GM12878 (cell line): Measurements from ENCODE around the gene MGAT1. TPM values are rescaled to one million over a fixed set of nuclear protein-coding genes. Genes with fewer than 3 reads are reported as not detected.

ENCODE experiments used
- CBFB ChIP-seq: IDR thresholded peaks from 2 replicates; pipeline ENCODE4 v1.6.1; 2016; ENCODE audit warnings: antibody characterized with exemption, low read depth
- ESRRA ChIP-seq: IDR thresholded peaks from 2 replicates; pipeline ENCODE4 v1.6.1; 2012; ENCODE audit warnings: mild to moderate bottlenecking, low read length, improper control_type of control experiment
- FOS ChIP-seq: IDR thresholded peaks from 3 replicates; pipeline ENCODE4 v1.6.1; 2011; ENCODE audit warnings: borderline replicate concordance; ENCODE audit not compliant: insufficient read length; ENCODE audit errors: extremely low read depth
- HDGF ChIP-seq: fragments of 450-650 bp; IDR thresholded peaks from 2 replicates; pipeline ENCODE4 v1.6.1; 2016; ENCODE audit warnings: antibody characterized with exemption
- IRF4 ChIP-seq: IDR thresholded peaks from 2 replicates; pipeline ENCODE4 v1.6.1; 2011; ENCODE audit warnings: low read depth, low read length
- MEF2A ChIP-seq: IDR thresholded peaks from 2 replicates; pipeline ENCODE4 v1.6.1; 2011; ENCODE audit warnings: low read depth, mild to moderate bottlenecking, low read length, moderate library complexity; ENCODE audit not compliant: insufficient read depth
- MTA3 ChIP-seq: IDR thresholded peaks from 2 replicates; pipeline ENCODE4 v1.6.1; 2012; ENCODE audit warnings: low read length, inconsistent platforms, borderline replicate concordance
- MXI1 ChIP-seq: fragments of 150-350 bp; IDR thresholded peaks from 2 replicates; pipeline ENCODE4 v1.6.1; 2011; ENCODE audit warnings: low read depth, mild to moderate bottlenecking, inconsistent platforms, low read length, improper control_type of control experiment
- NFXL1 ChIP-seq: fragments of 450-650 bp; IDR thresholded peaks from 2 replicates; pipeline ENCODE4 v1.6.1; 2017; ENCODE audit warnings: antibody characterized with exemption, mild to moderate bottlenecking, borderline replicate concordance
- NR2F1 ChIP-seq: fragments of 450-650 bp; conservative IDR thresholded peaks from 2 replicates; pipeline ENCODE4 v1.6.1; 2017; ENCODE audit warnings: mild to moderate bottlenecking
- SIX5 ChIP-seq: IDR thresholded peaks from 2 replicates; pipeline ENCODE4 v1.6.1; 2011; ENCODE audit warnings: mild to moderate bottlenecking, low read depth, low read length, moderate library complexity; ENCODE audit not compliant: severe bottlenecking
- TAF1 ChIP-seq: IDR thresholded peaks from 2 replicates; pipeline ENCODE4 v1.6.1; 2011; ENCODE audit warnings: mild to moderate bottlenecking, low read depth, low read length, borderline replicate concordance
- WRNIP1 ChIP-seq: IDR thresholded peaks from 2 replicates; pipeline ENCODE4 v1.6.1; 2011; ENCODE audit warnings: low read depth, low read length, improper control_type of control experiment, borderline replicate concordance
- ZNF207 ChIP-seq: fragments of 450-650 bp; IDR thresholded peaks from 2 replicates; pipeline ENCODE4 v1.6.1; 2014; ENCODE audit warnings: antibody characterized with exemption, mild to moderate bottlenecking, borderline replicate concordance
- ZNF24 ChIP-seq: fragments of 450-650 bp; IDR thresholded peaks from 2 replicates; pipeline ENCODE4 v1.6.1; 2017; ENCODE audit warnings: antibody characterized with exemption, mild to moderate bottlenecking
- polyA plus RNA-seq, 11 experiments: library from polyadenylated mRNA; depleted of rRNA in 4 of 11; unstranded in 6 of 11; stranded (reverse) in 5 of 11; fragments of >200 nt; fragmentation: Nextera tagmentation in 4 of 11; fragmentation: Illumina TruSeq in 1 of 11; extraction: Ambion mirVana in 4 of 11; extraction: Trizol in 1 of 11; gene quantifications; 1 replicate in 1 of 11; 2 replicates in 10 of 11; pipeline versions ENCODE4 v1.2.1 to v1.2.3, GENCODE V29; 2011 to 2016; ENCODE audit warnings: inconsistent platforms in 2 of 11, missing spikeins in 2 of 11, low read depth in 1 of 11
- total RNA-seq, 4 experiments: library from RNA; depleted of rRNA in 3 of 4; stranded (reverse); fragments of >200 nt in 3 of 4; fragmentation: Illumina TruSeq in 1 of 4; extraction: Trizol in 1 of 4; gene quantifications; 2 replicates each; pipeline versions ENCODE4 v1.2.1 to v1.2.3, GENCODE V29; 2013 to 2021
- TF ChIP-seq, protein P1 (sequence below): fragments of 450-650 bp; IDR thresholded peaks from 2 replicates; pipeline ENCODE4 v1.6.1; 2017; ENCODE audit warnings: mild to moderate bottlenecking
- TF ChIP-seq, protein P2 (sequence below): IDR thresholded peaks from 2 replicates; pipeline ENCODE4 v1.6.1; 2011; ENCODE audit warnings: borderline replicate concordance, low read depth, mild to moderate bottlenecking, moderate library complexity, mixed read lengths, low read length; ENCODE audit not compliant: insufficient read depth; ENCODE audit errors: extremely low read length
- TF ChIP-seq, protein P3 (sequence below): fragments of 150-350 bp; IDR thresholded peaks from 2 replicates; pipeline ENCODE4 v1.6.1; 2016; ENCODE audit warnings: low read depth, low read length
- TF ChIP-seq, protein P4 (sequence below): fragments of 450-650 bp; IDR thresholded peaks from 2 replicates; pipeline ENCODE4 v1.6.1; 2017; ENCODE audit warnings: borderline replicate concordance
- TF ChIP-seq, protein P5 (sequence below): fragments of 450-650 bp; IDR thresholded peaks from 2 replicates; pipeline ENCODE4 v1.6.1; 2016; ENCODE audit warnings: mild to moderate bottlenecking

MGAT1 gene
- total and polyA plus RNA-seq, 10 of the 15 experiments (the other 5 are each of a cell fraction or from before 2014, with no cell fraction given): 3.1 to 88.4 (median 62.7) TPM

DNA sequence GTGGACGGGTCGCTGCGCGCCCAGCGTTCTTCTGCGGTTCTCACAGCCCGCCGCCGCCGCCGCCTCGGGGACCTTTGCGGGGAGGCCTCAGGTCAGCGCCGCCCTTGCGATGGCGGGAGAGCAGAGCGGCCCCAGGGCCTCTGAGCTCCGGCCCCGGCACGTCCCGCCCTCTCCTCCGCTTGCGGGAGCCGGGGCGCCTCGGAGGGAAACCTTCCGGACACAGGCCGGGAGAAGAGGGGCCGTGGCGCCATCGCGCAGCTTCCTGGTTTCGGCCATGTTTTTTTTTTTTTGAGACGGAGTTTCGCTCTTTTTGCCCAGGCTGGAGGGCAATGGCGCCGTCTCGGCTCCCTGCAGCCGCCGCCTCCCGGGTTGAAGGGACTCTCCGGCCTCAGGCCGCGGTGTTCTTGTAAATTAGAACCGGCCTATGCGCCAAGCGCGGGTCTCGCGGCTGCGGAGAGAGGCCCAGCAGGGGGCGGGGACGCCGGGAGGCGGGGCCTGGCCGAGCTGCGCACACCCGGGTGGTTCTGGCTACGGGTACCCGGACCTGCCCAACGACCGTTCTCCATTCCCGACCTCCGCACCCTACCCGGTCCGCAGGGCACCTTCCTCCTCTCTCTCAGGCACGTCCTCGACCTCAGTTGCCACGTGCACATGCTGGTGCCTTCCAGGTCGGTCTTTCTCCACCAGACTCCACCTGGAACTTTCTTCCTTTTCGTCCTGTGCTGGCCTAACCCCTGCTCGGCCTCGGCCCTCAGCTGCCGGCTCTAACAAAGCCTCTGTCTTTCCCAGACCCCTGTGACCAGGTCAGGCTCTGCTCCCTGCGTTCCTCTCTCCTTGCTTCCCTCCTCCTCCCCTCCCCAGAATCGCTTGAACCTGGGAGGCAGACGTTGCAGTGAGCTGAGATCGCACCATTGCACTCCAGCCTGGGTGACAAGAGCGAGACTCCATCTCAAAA lies 28.8 kb upstream of the MGAT1 start (continued):
- TF ChIP-seq SIX5 (no peak), MXI1 (peak; percentile 54; the same call in 1 of the 2 replicates), MTA3 (no peak), TAF1 (peak; percentile 80), FOS (no peak), NR2F1 (peak; percentile 74; the same call in 1 of the 2 replicates), ESRRA (no peak), HDGF (peak; percentile 75; the same call in 1 of the 2 replicates), WRNIP1 (0 out of 2 replicates have a peak, but pooled peaks have one; percentile 35), CBFB (0 out of 2 replicates have a peak, but pooled peaks have one; percentile 52), NFXL1 (no peak), ZNF207 (peak; percentile 21; the same call in 1 of the 2 replicates), ZNF24 (no peak), MEF2A (no peak), IRF4 (no peak)
- TF ChIP-seq, protein P1, sequence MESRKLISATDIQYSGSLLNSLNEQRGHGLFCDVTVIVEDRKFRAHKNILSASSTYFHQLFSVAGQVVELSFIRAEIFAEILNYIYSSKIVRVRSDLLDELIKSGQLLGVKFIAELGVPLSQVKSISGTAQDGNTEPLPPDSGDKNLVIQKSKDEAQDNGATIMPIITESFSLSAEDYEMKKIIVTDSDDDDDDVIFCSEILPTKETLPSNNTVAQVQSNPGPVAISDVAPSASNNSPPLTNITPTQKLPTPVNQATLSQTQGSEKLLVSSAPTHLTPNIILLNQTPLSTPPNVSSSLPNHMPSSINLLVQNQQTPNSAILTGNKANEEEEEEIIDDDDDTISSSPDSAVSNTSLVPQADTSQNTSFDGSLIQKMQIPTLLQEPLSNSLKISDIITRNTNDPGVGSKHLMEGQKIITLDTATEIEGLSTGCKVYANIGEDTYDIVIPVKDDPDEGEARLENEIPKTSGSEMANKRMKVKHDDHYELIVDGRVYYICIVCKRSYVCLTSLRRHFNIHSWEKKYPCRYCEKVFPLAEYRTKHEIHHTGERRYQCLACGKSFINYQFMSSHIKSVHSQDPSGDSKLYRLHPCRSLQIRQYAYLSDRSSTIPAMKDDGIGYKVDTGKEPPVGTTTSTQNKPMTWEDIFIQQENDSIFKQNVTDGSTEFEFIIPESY: no peak
- TF ChIP-seq, protein P2, sequence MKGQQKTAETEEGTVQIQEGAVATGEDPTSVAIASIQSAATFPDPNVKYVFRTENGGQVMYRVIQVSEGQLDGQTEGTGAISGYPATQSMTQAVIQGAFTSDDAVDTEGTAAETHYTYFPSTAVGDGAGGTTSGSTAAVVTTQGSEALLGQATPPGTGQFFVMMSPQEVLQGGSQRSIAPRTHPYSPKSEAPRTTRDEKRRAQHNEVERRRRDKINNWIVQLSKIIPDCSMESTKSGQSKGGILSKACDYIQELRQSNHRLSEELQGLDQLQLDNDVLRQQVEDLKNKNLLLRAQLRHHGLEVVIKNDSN: no peak
- TF ChIP-seq, protein P3, sequence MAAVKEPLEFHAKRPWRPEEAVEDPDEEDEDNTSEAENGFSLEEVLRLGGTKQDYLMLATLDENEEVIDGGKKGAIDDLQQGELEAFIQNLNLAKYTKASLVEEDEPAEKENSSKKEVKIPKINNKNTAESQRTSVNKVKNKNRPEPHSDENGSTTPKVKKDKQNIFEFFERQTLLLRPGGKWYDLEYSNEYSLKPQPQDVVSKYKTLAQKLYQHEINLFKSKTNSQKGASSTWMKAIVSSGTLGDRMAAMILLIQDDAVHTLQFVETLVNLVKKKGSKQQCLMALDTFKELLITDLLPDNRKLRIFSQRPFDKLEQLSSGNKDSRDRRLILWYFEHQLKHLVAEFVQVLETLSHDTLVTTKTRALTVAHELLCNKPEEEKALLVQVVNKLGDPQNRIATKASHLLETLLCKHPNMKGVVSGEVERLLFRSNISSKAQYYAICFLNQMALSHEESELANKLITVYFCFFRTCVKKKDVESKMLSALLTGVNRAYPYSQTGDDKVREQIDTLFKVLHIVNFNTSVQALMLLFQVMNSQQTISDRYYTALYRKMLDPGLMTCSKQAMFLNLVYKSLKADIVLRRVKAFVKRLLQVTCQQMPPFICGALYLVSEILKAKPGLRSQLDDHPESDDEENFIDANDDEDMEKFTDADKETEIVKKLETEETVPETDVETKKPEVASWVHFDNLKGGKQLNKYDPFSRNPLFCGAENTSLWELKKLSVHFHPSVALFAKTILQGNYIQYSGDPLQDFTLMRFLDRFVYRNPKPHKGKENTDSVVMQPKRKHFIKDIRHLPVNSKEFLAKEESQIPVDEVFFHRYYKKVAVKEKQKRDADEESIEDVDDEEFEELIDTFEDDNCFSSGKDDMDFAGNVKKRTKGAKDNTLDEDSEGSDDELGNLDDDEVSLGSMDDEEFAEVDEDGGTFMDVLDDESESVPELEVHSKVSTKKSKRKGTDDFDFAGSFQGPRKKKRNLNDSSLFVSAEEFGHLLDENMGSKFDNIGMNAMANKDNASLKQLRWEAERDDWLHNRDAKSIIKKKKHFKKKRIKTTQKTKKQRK: no peak
- TF ChIP-seq, protein P4, sequence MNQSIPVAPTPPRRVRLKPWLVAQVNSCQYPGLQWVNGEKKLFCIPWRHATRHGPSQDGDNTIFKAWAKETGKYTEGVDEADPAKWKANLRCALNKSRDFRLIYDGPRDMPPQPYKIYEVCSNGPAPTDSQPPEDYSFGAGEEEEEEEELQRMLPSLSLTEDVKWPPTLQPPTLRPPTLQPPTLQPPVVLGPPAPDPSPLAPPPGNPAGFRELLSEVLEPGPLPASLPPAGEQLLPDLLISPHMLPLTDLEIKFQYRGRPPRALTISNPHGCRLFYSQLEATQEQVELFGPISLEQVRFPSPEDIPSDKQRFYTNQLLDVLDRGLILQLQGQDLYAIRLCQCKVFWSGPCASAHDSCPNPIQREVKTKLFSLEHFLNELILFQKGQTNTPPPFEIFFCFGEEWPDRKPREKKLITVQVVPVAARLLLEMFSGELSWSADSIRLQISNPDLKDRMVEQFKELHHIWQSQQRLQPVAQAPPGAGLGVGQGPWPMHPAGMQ: no peak
- TF ChIP-seq, protein P5, sequence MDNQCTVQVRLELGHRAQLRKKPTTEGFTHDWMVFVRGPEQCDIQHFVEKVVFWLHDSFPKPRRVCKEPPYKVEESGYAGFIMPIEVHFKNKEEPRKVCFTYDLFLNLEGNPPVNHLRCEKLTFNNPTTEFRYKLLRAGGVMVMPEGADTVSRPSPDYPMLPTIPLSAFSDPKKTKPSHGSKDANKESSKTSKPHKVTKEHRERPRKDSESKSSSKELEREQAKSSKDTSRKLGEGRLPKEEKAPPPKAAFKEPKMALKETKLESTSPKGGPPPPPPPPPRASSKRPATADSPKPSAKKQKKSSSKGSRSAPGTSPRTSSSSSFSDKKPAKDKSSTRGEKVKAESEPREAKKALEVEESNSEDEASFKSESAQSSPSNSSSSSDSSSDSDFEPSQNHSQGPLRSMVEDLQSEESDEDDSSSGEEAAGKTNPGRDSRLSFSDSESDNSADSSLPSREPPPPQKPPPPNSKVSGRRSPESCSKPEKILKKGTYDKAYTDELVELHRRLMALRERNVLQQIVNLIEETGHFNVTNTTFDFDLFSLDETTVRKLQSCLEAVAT: peak; percentile 35; the same call in 1 of the 2 replicates
